ENCODE results near the gene KRTAP13-2. TPM values are rescaled to one million over a fixed set of nuclear protein-coding genes. Genes with fewer than 3 reads are reported as not detected.

KRTAP13-2 gene
- total and polyA plus RNA-seq, 2 donors from 2014 or later = not detected

GRCh38 chr21:30338717-30339116 lies 33.4 kb downstream of the KRTAP13-2 start:
- Histone ChIP-seq H3K4me3 (ENCODE audit: low read length in 3 of 3) (no peak overlapping the region), H3K9me3 (ENCODE audit: control insufficient read depth in 2 of 3, insufficient read depth in 1 of 3, low read length in 3 of 3) (no peaks in the 10 kb centered on the region), H3K4me1 (ENCODE audit: control insufficient read depth in 2 of 3, insufficient read depth in 2 of 3, low read depth in 1 of 3, low read length in 3 of 3) (no peaks in the 10 kb centered on the region), H3K9ac (ENCODE audit: low read length in 3 of 3) (no peak overlapping the region), H3K27ac (ENCODE audit: low read depth in 2 of 2, low read length in 2 of 2) (no peak overlapping the region), H3K27me3 (ENCODE audit: control insufficient read depth, insufficient read depth, low read length) (no peaks in the 10 kb centered on the region), H3K36me3 (ENCODE audit: control insufficient read depth in 2 of 3, insufficient read depth in 3 of 3, low read length in 3 of 3) (no peaks in the 10 kb centered on the region)
- DNase-seq (no peak), FAIRE-seq (no peak)
- intact Hi-C loops (cut with DNase I) = no loop called here
- TF ChIP-seq CTCF (IDR thresholded peaks at IDR 0.05; ENCODE audit: borderline replicate concordance, extremely low read depth, insufficient read depth) = no peak

GRCh38 chr21:30337772-30338171 lies 34.3 kb downstream of the KRTAP13-2 start:
- no peak for FAIRE-seq
- DNase-seq = no peak
- TF ChIP-seq CTCF (IDR thresholded peaks at IDR 0.05; ENCODE audit: borderline replicate concordance, extremely low read depth, insufficient read depth) = no peak
- Histone ChIP-seq H3K9me3 (ENCODE audit: control insufficient read depth in 2 of 3, insufficient read depth in 1 of 3, low read length in 3 of 3) (no peaks in the 10 kb centered on the region), H3K9ac (ENCODE audit: low read length in 3 of 3) (no peak overlapping the region), H3K27me3 (ENCODE audit: control insufficient read depth, insufficient read depth, low read length) (no peaks in the 10 kb centered on the region), H3K4me1 (ENCODE audit: control insufficient read depth in 2 of 3, insufficient read depth in 2 of 3, low read depth in 1 of 3, low read length in 3 of 3) (no peaks in the 10 kb centered on the region), H3K4me3 (ENCODE audit: low read length in 3 of 3) (no peak overlapping the region), H3K27ac (ENCODE audit: low read depth in 2 of 2, low read length in 2 of 2) (no peak overlapping the region), H3K36me3 (ENCODE audit: control insufficient read depth in 2 of 3, insufficient read depth in 3 of 3, low read length in 3 of 3) (no peaks in the 10 kb centered on the region)
- intact Hi-C loops (cut with DNase I) = no loop called here

- no peak for TF ChIP-seq CTCF (IDR thresholded peaks at IDR 0.05; ENCODE audit: borderline replicate concordance, extremely low read depth, insufficient read depth)
- no peak for DNase-seq
- H3K4me1 ChIP-seq (ENCODE audit: control insufficient read depth in 2 of 3, insufficient read depth in 2 of 3, low read depth in 1 of 3, low read length in 3 of 3) = no peaks in the 10 kb centered on the region
- H3K9ac ChIP-seq (ENCODE audit: low read length in 3 of 3) = no peak within 1 kb of the TSS
- no peak for FAIRE-seq
- no peaks in the 10 kb centered on the region for H3K9me3 ChIP-seq (ENCODE audit: control insufficient read depth in 2 of 3, insufficient read depth in 1 of 3, low read length in 3 of 3)
- intact Hi-C loops (cut with DNase I) = no loop called here
- H3K27me3 ChIP-seq (ENCODE audit: control insufficient read depth, insufficient read depth, low read length) = no peaks in the 10 kb centered on the region
- no peaks in the 10 kb centered on the region for H3K36me3 ChIP-seq (ENCODE audit: control insufficient read depth in 2 of 3, insufficient read depth in 3 of 3, low read length in 3 of 3)
- no peak within 1 kb of the TSS for H3K27ac ChIP-seq (ENCODE audit: low read depth in 2 of 2, low read length in 2 of 2)
- H3K4me3 ChIP-seq (ENCODE audit: low read length in 3 of 3) = no peak within 1 kb of the TSS
Observed at GRCh38 chr21:30337276-30337744, 34.8 kb downstream of the KRTAP13-2 start, which contains the start of gene KRTAP27-1. Gene KRTAP27-1, minus strand, starts transcription at chr21:30337694. Its CDS starts 26 bp downstream, at chr21:30337668.

GRCh38 chr21:30336596-30336995 lies 35.5 kb downstream of the KRTAP13-2 start:
- no peak overlapping the region for H3K27ac ChIP-seq (ENCODE audit: low read depth in 2 of 2, low read length in 2 of 2)
- no peak overlapping the region for H3K4me3 ChIP-seq (ENCODE audit: low read length in 3 of 3)
- no peaks in the 10 kb centered on the region for H3K36me3 ChIP-seq (ENCODE audit: control insufficient read depth in 2 of 3, insufficient read depth in 3 of 3, low read length in 3 of 3)
- TF ChIP-seq CTCF (IDR thresholded peaks at IDR 0.05; ENCODE audit: borderline replicate concordance, extremely low read depth, insufficient read depth) = no peak
- no peak overlapping the region for H3K9ac ChIP-seq (ENCODE audit: low read length in 3 of 3)
- FAIRE-seq = no peak
- intact Hi-C loops (cut with DNase I) = no loop called here
- no peaks in the 10 kb centered on the region for H3K27me3 ChIP-seq (ENCODE audit: control insufficient read depth, insufficient read depth, low read length)
- H3K4me1 ChIP-seq (ENCODE audit: control insufficient read depth in 2 of 3, insufficient read depth in 2 of 3, low read depth in 1 of 3, low read length in 3 of 3) = no peaks in the 10 kb centered on the region
- H3K9me3 ChIP-seq (ENCODE audit: control insufficient read depth in 2 of 3, insufficient read depth in 1 of 3, low read length in 3 of 3) = no peaks in the 10 kb centered on the region
- peak in 1 of 5 donors; percentile 2 for DNase-seq

Data from kidney (tissue), 14 donors.